HEK293T (cell line): Measurements from ENCODE around the gene STXBP1.

ENCODE experiments used
- ARNT ChIP-seq: fragments of 450-650 bp; IDR thresholded peaks from 2 replicates; pipeline ENCODE4 v1.6.1; 2017; ENCODE audit warnings: mild to moderate bottlenecking
- BHLHE40 ChIP-seq: fragments of 450-650 bp; IDR thresholded peaks from 2 replicates; pipeline ENCODE4 v1.6.1; 2016; ENCODE audit warnings: mild to moderate bottlenecking, moderate library complexity, borderline replicate concordance
- CTBP1 ChIP-seq: fragments of 450-650 bp; IDR thresholded peaks from 2 replicates; pipeline ENCODE4 v1.6.1; 2016; ENCODE audit warnings: borderline replicate concordance
- ELF4 ChIP-seq: fragments of 450-650 bp; IDR thresholded peaks from 2 replicates; pipeline ENCODE4 v1.6.1; 2017; ENCODE audit warnings: antibody characterized with exemption
- FOXK2 ChIP-seq: fragments of 450-650 bp; IDR thresholded peaks from 2 replicates; pipeline ENCODE4 v1.6.1; 2016; ENCODE audit warnings: mild to moderate bottlenecking
- FOXM1 ChIP-seq: fragments of 450-650 bp; IDR thresholded peaks from 2 replicates; pipeline ENCODE4 v1.6.1; 2017; ENCODE audit warnings: mild to moderate bottlenecking, borderline replicate concordance
- L3MBTL2 ChIP-seq: fragments of 450-650 bp; conservative IDR thresholded peaks from 2 replicates; pipeline ENCODE4 v1.6.1; 2016; ENCODE audit warnings: mild to moderate bottlenecking
- NFRKB ChIP-seq: fragments of 450-650 bp; IDR thresholded peaks from 2 replicates; pipeline ENCODE4 v1.6.1; 2016; ENCODE audit warnings: mild to moderate bottlenecking, moderate library complexity
- SP1 ChIP-seq: fragments of 450-650 bp; IDR thresholded peaks from 2 replicates; pipeline ENCODE4 v1.6.1; 2017
- ZNF384 ChIP-seq: fragments of 450-650 bp; IDR thresholded peaks from 2 replicates; pipeline ENCODE4 v1.6.1; 2016
- TF ChIP-seq, protein P1 (sequence below): fragments of 450-650 bp; IDR thresholded peaks from 2 replicates; pipeline ENCODE4 v1.6.1; 2016

DNA sequence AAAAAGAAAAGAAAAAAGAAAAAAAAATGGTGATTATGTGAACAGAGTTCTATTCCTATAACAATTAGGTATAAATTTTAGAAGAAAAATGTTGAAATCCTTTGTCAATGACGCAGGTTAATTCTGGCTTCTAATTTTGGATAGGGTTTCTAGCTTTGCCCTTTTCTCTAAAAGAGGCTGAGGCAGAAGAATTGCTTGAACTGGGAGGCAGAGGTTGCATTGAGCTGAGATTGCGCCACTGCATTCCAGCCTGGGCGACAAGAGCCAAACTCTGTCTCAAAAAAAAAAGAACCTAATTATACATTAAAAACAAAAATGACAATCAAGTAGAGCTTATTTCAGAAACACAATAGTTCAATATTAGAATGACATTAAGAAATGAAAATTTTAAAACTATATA lies 2.9 kb downstream of the STXBP1 start:
- TF ChIP-seq NFRKB = no peak
- no peak for TF ChIP-seq FOXM1
- no peak for TF ChIP-seq L3MBTL2
- TF ChIP-seq ELF4 = no peak
- TF ChIP-seq BHLHE40 = no peak
- TF ChIP-seq FOXK2 = no peak
- no peak for TF ChIP-seq ZNF384
- no peak for TF ChIP-seq CTBP1
- TF ChIP-seq, protein P1, sequence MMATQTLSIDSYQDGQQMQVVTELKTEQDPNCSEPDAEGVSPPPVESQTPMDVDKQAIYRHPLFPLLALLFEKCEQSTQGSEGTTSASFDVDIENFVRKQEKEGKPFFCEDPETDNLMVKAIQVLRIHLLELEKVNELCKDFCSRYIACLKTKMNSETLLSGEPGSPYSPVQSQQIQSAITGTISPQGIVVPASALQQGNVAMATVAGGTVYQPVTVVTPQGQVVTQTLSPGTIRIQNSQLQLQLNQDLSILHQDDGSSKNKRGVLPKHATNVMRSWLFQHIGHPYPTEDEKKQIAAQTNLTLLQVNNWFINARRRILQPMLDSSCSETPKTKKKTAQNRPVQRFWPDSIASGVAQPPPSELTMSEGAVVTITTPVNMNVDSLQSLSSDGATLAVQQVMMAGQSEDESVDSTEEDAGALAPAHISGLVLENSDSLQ = no peak
- TF ChIP-seq SP1 = no peak
- TF ChIP-seq ARNT = no peak
